Measurements from ENCODE around the gene BCAP29. TPM values are rescaled to one million over a fixed set of nuclear protein-coding genes. Genes with fewer than 3 reads are reported as not detected.
A peak's percentile ranks its signal among the peaks of the same experiment; 100 is the strongest.
"Not testable (repeated sequence)": the region's sequence is repeated elsewhere in the genome, so short reads cannot be mapped to it uniquely, and the experiment has no call there.

BCAP29 gene
- total and polyA plus RNA-seq, 11 donors: 42.5 to 241 (median 117) TPM

DNA sequence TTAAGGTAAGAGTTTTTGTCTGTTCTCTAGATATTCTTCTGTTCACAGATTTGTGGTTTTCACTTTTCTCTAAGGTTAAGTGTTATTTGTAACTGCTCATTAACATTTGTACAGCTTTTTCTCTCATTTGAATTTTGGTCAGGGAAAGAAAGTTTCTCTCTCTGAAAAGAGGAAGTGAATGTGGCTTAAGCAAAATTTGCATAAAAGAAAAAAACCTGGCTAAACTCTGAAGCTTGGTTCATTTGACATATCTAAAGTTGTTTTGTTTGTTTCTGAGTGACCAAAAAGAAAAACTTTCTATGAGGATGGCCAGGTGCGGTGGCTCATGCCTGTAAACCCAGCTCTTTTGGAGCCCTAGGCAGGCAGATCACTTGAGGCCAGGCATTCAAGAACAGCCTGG, 58.5 kb downstream of the BCAP29 start:
- 86 to 95% (median 90%) methylated on average over 1 of the region's 1 CpG for WGBS, 4 donors
- DNase-seq (no peak), ATAC-seq (no peak)
- Histone ChIP-seq H3K4me1 (peaks cover 0 to 3% (median 0%) of the 10 kb centered on the region in 12 donors), H3K27me3 (no peaks in the 10 kb centered on the region), H3K36me3 (no peaks in the 10 kb centered on the region), H3K9me3 (no peaks in the 10 kb centered on the region), H3K27ac (no peak overlapping the region), H3K4me3 (no peak overlapping the region)
- intact Hi-C loops (cut with DNase I): no loop called here
- TF ChIP-seq, protein P1, sequence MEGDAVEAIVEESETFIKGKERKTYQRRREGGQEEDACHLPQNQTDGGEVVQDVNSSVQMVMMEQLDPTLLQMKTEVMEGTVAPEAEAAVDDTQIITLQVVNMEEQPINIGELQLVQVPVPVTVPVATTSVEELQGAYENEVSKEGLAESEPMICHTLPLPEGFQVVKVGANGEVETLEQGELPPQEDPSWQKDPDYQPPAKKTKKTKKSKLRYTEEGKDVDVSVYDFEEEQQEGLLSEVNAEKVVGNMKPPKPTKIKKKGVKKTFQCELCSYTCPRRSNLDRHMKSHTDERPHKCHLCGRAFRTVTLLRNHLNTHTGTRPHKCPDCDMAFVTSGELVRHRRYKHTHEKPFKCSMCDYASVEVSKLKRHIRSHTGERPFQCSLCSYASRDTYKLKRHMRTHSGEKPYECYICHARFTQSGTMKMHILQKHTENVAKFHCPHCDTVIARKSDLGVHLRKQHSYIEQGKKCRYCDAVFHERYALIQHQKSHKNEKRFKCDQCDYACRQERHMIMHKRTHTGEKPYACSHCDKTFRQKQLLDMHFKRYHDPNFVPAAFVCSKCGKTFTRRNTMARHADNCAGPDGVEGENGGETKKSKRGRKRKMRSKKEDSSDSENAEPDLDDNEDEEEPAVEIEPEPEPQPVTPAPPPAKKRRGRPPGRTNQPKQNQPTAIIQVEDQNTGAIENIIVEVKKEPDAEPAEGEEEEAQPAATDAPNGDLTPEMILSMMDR (IDR thresholded peaks at IDR 0.05): no peak
- TF ChIP-seq POLR2A (IDR thresholded peaks at IDR 0.05): no peak

DNA sequence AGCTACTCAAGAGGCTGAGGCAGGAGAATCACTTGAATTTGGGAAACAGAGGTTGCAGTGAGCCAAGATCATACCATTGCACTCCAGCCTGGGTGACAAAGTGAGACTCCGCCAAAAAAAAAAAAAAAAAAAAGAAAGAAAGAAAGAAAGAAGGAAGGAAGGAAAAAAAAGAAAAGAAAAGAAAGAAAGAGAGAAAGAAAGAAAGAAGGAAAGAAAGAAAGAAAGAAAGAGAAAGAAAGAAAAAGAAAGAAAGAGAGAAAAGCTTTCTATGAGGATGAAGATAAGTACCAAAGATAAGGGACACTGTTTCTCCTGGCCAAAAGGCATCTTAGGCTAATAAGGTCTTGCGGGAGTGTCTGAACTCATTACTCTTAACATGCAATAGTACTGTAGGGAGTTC, 59.0 kb downstream of the BCAP29 start:
- DNase-seq; H3K4me1 ChIP-seq; intact Hi-C loops (cut with DNase I); H3K27me3 ChIP-seq; H3K27ac ChIP-seq; H3K36me3 ChIP-seq; ATAC-seq; H3K4me3 ChIP-seq; H3K9me3 ChIP-seq: not testable (repeated sequence)
- WGBS, 4 donors: 92 to 97% (median 94%) methylated on average over 2 of the region's 2 CpGs

DNA sequence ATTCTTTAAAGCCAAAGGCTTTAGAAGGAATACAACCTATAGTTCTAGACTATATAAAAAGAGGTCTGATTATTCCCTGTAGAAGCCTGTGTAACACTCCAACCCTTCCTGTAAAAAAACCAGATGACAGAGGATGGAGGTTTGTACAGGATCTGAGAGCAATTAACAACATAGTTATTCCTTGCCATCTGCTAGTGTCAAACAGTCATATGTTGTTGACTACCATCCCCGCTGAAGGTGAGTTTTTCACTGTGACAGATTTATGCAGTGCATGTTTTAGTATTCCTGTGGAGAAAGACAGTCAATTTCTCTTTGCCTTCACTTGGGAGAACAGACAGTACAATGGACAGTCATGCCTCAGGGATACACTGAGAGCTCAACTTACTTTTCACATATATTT, 61.6 kb downstream of the BCAP29 start:
- Histone ChIP-seq H3K27me3 (no peaks in the 10 kb centered on the region), H3K36me3 (no peaks in the 10 kb centered on the region), H3K4me3 (no peak overlapping the region), H3K9me3 (no peaks in the 10 kb centered on the region), H3K27ac (no peak overlapping the region), H3K4me1 (peaks cover 0 to 17% (median 0%) of the 10 kb centered on the region in 12 donors)
- intact Hi-C loops (cut with DNase I): no loop called here
- WGBS, 4 donors: 74 to 85% (median 77%) methylated on average over 1 of the region's 1 CpG
- no peak for DNase-seq
- ATAC-seq: no peak
- TF ChIP-seq POLR2A (IDR thresholded peaks at IDR 0.05): no peak

DNA sequence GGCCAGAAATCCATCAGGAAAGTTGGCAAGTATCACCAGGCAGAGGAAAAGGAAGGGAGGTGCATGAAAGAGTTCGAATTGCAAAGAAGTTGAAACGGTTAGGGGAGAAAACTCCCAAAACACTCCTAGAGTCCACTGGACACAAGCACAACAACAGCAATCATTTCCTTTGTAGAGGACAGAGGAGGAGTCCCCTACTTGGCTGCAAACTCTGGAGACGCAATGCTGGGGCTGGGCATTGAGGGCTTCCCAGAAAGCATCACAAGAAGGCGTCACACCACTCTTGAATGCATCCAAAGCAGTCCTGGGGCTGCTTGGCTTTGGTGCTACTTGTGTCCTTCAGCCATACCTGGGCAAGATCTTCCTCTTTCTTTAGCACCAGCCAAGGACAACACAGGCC, 62.5 kb downstream of the BCAP29 start:
- WGBS, 4 donors: 59 to 76% (median 68%) methylated on average over 4 of the region's 4 CpGs
- TF ChIP-seq POLR2A (IDR thresholded peaks at IDR 0.05): no peak
- DNase-seq: no peak
- Histone ChIP-seq H3K36me3 (no peaks in the 10 kb centered on the region), H3K4me1 (peaks cover 0 to 17% (median 0%) of the 10 kb centered on the region in 12 donors), H3K27ac (no peak overlapping the region), H3K4me3 (no peak overlapping the region), H3K9me3 (no peaks in the 10 kb centered on the region), H3K27me3 (no peaks in the 10 kb centered on the region)
- ATAC-seq: no peak
- intact Hi-C loops (cut with DNase I): no loop called here

DNA sequence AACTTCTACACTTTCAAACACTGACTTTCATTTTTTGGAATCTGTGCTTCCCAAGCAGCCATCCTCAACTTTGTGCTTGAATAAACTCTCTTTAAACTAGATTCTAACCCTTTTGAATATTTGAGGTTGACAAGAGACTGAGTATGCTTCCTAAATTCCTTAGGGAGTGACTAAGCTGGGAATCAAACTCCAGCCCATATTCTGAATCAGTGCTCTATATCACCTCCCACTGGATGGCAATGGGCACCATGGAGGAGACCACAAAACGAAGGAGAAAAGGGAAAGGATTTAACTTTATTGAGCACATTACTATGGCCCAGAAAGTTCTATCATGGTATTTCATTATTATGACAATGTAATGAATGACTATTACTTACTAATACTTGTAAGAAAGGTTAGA, 63.4 kb downstream of the BCAP29 start:
- Histone ChIP-seq H3K9me3 (no peaks in the 10 kb centered on the region), H3K27me3 (no peaks in the 10 kb centered on the region), H3K36me3 (no peaks in the 10 kb centered on the region), H3K4me1 (peaks cover 0 to 17% (median 0%) of the 10 kb centered on the region in 12 donors), H3K4me3 (no peak overlapping the region), H3K27ac (no peak overlapping the region)
- WGBS, 4 donors: 83 to 94% (median 86%) methylated on average over 1 of the region's 1 CpG
- DNase-seq (no peak), ATAC-seq (no peak)
- TF ChIP-seq, protein P1 (IDR thresholded peaks at IDR 0.05): no peak
- no peak for TF ChIP-seq POLR2A (IDR thresholded peaks at IDR 0.05)
- intact Hi-C loops (cut with DNase I): no loop called here

GRCh38 chr7:107643938-107644308, 63.9 kb downstream of the BCAP29 start:
- no peaks in the 10 kb centered on the region for H3K36me3 ChIP-seq
- ATAC-seq (no peak), DNase-seq (no peak)
- H3K4me3 ChIP-seq: no peak overlapping the region
- peak overlapping the region in 1 of 12 donors; percentile 69 for H3K27ac ChIP-seq
- H3K27me3 ChIP-seq: no peaks in the 10 kb centered on the region
- intact Hi-C loops (cut with DNase I): no loop called here
- H3K9me3 ChIP-seq: no peaks in the 10 kb centered on the region
- WGBS, 4 donors: 85 to 91% (median 88%) methylated on average over 1 of the region's 1 CpG
- TF ChIP-seq, protein P1 (IDR thresholded peaks at IDR 0.05): no peak
- TF ChIP-seq POLR2A (IDR thresholded peaks at IDR 0.05): no peak
- H3K4me1 ChIP-seq: peaks cover 0 to 17% (median 0%) of the 10 kb centered on the region in 12 donors

All from heart left ventricle (tissue), 16 donors.